MG63 (cell line): Measurements from ENCODE around the gene ADAT3. TPM values are rescaled to one million over a fixed set of nuclear protein-coding genes. Genes with fewer than 3 reads are reported as not detected.

Source experiments
- DNase-seq: peaks from one replicate; pipeline ENCODE4 v3.0.0-alpha.2; 2020
- H3K27me3 ChIP-seq: fragments of 250-450 bp; sonication (Bioruptor Pico); 2 replicates; pipeline ENCODE4 v1.5.1; 2020; ENCODE audit warnings: mild to moderate bottlenecking, moderate library complexity
- H3K36me3 ChIP-seq: fragments of 250-450 bp; sonication (Bioruptor Pico); 2 replicates; pipeline ENCODE4 v1.5.1; 2020; ENCODE audit warnings: mild to moderate bottlenecking, moderate library complexity
- H3K4me3 ChIP-seq: fragments of 250-450 bp; sonication (Bioruptor Pico); 2 replicates; pipeline ENCODE4 v1.5.1; 2020; ENCODE audit warnings: mild to moderate bottlenecking, moderate library complexity
- H3K9me3 ChIP-seq: fragments of 250-450 bp; sonication (Bioruptor Pico); 2 replicates; pipeline ENCODE4 v1.5.1; 2020; ENCODE audit warnings: mild to moderate bottlenecking, moderate library complexity
- total RNA-seq: library from RNA; depleted of rRNA; stranded (reverse); fragments of >200 nt; shearing (Covaris generic); gene quantifications from 2 replicates; pipeline ENCODE4 v1.2.3, GENCODE V29; 2014; ENCODE audit warnings: low replicate concordance; rRNA removed

The ADAT3 gene
- total RNA-seq, 1 experiment from 2014 or later = 3.6 TPM

GRCh38 chr19:1954532-1954933, 49.3 kb downstream of the ADAT3 start:
- Histone ChIP-seq H3K9me3 (no peaks in the 10 kb centered on the region), H3K4me3 (no peak overlapping the region), H3K27me3 (no peaks in the 10 kb centered on the region), H3K36me3 (no peaks in the 10 kb centered on the region)
- no peak for DNase-seq

- no peak for DNase-seq
- Histone ChIP-seq H3K27me3 (no peaks in the 10 kb centered on the region), H3K9me3 (no peaks in the 10 kb centered on the region), H3K4me3 (no peak overlapping the region), H3K36me3 (no peaks in the 10 kb centered on the region)
Measured at GRCh38 chr19:1955171-1956121, 50.2 kb downstream of the ADAT3 start.

GRCh38 chr19:1956122-1956494, 50.9 kb downstream of the ADAT3 start:
- no peaks in the 10 kb centered on the region for H3K36me3 ChIP-seq

DNA sequence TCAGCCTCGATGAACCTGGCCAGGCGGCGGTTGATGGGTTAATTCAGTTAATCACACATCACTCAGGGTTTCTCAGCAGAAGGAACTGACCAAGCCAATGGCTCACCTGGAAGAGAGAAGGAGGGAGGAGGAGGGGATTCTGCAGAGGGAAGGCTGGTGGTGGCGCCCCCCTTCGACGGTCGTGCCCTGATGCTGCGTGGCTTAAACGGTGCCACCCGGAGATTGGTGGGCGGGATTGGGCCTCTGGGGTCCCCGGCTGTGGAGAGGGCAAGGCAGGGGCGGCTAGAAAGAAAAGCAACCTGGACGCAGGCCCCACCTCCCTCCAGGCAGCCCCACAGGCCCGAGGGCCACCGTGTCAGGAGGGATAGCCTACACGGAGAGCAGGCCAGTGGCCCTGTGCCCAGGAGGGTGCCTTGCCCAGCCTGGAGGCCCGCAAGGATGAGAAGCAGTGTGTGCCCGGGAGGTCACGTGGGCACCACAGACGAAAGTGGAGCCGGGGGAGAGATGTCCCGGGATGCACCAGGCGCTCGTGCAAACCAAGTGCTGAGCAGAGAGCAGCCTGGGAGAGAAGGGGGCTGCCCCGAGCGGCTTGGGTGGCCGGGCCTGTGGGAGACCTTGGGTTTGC, 51.8 kb downstream of the ADAT3 start:
- Histone ChIP-seq H3K4me3 (no peak overlapping the region), H3K36me3 (no peaks in the 10 kb centered on the region), H3K27me3 (no peaks in the 10 kb centered on the region), H3K9me3 (no peaks in the 10 kb centered on the region)
- DNase-seq = no peak

More at GRCh38 chr19:1956122-1956494, 50.9 kb downstream of the ADAT3 start:
- H3K4me3 ChIP-seq = no peak overlapping the region
- DNase-seq = no peak
- H3K27me3 ChIP-seq = no peaks in the 10 kb centered on the region
- H3K9me3 ChIP-seq = no peaks in the 10 kb centered on the region

DNA sequence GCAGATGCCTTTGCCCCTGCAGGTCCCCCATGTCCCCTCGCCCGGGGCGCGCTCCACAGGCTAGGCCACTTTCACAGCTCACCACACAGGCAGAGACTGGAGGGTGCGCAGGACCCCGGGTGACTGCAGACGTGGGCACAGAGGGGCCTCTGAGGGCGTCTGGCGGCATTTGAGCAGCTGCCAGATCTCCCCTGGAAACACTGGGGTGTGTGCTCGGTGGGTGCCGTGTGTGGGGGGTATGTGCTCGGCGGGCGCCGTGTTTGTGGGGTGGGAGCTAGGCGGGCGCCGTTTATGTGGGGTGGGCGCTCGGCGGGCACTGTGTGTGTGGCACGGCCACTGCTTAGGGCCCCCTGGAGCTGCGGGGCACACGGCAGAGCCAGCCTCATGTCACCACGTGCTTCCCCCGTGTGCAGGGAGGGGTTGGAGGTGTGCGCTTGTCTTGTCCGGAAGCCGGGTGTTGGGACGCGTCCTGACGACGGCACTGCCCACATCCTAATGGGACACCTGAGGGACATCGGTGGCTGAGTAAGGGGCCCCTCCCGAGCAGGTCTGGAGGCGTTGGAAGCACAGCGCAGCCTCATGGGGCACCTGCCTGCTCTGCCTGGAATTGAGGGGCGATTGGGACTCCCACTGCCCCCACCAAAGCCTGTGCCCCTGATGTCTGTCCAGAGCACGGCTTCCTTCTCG, 52.5 kb downstream of the ADAT3 start:
- no peak overlapping the region for H3K4me3 ChIP-seq
- H3K36me3 ChIP-seq = no peaks in the 10 kb centered on the region

DNA sequence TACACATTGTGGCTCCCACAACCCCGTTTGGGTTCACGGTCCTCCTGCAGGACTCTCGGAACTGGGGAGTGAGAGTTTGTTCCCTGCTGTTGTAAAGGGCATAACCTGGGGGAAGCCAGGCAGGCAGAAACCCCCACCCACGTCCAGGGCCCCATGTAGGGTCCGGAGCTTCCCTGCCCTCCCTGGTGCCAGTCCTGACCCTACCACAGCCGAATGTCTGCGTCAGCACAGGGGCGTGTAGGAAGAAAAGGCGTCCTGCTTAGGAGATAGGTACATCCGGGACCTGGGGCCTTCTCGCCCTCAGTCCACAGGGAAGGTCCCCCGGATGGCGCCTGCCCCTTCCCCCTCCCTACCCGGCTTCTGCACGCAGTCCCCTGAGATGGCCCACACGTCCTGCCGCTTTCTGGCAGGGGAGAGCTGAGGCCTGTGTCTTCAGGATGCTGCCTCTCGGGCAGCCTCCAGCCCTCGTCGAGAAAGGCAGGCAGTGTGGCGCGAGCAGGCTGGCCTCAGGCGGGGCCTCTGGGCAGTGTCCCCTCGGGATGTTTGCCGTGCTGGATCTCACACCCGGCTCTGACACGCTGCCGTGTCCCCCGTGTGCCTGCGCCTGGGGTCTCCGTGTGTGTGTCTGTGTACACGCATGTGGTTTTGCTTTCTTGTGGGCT, 54.9 kb downstream of the ADAT3 start:
- no peaks in the 10 kb centered on the region for H3K27me3 ChIP-seq
- DNase-seq = no peak
- H3K9me3 ChIP-seq = no peaks in the 10 kb centered on the region
- no peaks in the 10 kb centered on the region for H3K36me3 ChIP-seq
- no peak overlapping the region for H3K4me3 ChIP-seq

More for the DNA sequence above, 52.5 kb downstream of the ADAT3 start:
- Histone ChIP-seq H3K9me3 (no peaks in the 10 kb centered on the region), H3K27me3 (no peaks in the 10 kb centered on the region)
- DNase-seq = no peak

- DNase-seq = no peak
- no peaks in the 10 kb centered on the region for H3K36me3 ChIP-seq
- no peaks in the 10 kb centered on the region for H3K27me3 ChIP-seq
- H3K9me3 ChIP-seq = no peaks in the 10 kb centered on the region
- no peak overlapping the region for H3K4me3 ChIP-seq
Measured at GRCh38 chr19:1961000-1961883, 56.0 kb downstream of the ADAT3 start.

- H3K9me3 ChIP-seq = no peaks in the 10 kb centered on the region
- DNase-seq = no peak
- no peaks in the 10 kb centered on the region for H3K27me3 ChIP-seq
- H3K4me3 ChIP-seq = no peak overlapping the region
- no peaks in the 10 kb centered on the region for H3K36me3 ChIP-seq
Measured at GRCh38 chr19:1962674-1963073, 57.5 kb downstream of the ADAT3 start.

Other genes starting within 250 kb of the ADAT3 start
- gene ONECUT3, start 151.9 kb upstream of the ADAT3 start, total RNA-seq = not detected in 2 replicates
- gene ATP8B3, start 93.1 kb upstream of the ADAT3 start, total RNA-seq = not detected in 2 replicates
- gene REXO1, start 56.9 kb upstream of the ADAT3 start, total RNA-seq = 2.2 and 4.4 TPM in 2 replicates
- gene KLF16, start 41.8 kb upstream of the ADAT3 start, total RNA-seq = 8.1 and 12.6 TPM in 2 replicates
- 51.7 and 70.7 TPM in 2 replicates for gene ABHD17A, start 19.9 kb upstream of the ADAT3 start, total RNA-seq
- 33.0 and 41.5 TPM in 2 replicates for gene SCAMP4, start within 50 bp of the ADAT3 start, total RNA-seq
- gene CSNK1G2, start 35.8 kb downstream of the ADAT3 start, total RNA-seq = 20.1 and 34.5 TPM in 2 replicates
- 34.4 and 36.4 TPM in 2 replicates for gene BTBD2, start 110.3 kb downstream of the ADAT3 start, total RNA-seq
- gene MKNK2, start 145.8 kb downstream of the ADAT3 start, total RNA-seq = 17.9 and 38.6 TPM in 2 replicates
- gene MOB3A, start 190.9 kb downstream of the ADAT3 start, total RNA-seq = 9.4 and 9.7 TPM in 2 replicates
- gene IZUMO4, start 191.5 kb downstream of the ADAT3 start, total RNA-seq = not detected in 2 replicates
- gene AP3D1, start 246.2 kb downstream of the ADAT3 start, total RNA-seq = 65.6 and 91.8 TPM in 2 replicates